Astrocyte of the spinal cord (primary cell): ENCODE data around the gene RABEPK.
"Not testable (repeated sequence)": the region's sequence is repeated elsewhere in the genome, so short reads cannot be mapped to it uniquely, and the experiment has no call there.

Source experiments
- DNase-seq: peaks from one replicate; pipeline ENCODE4 v3.0.0; 2011; ENCODE audit warnings: low read depth, low spot score
- H3K4me3 ChIP-seq: 2 replicates; pipeline ENCODE4 v1.5.1; 2011; ENCODE audit warnings: low read depth, mild to moderate bottlenecking, low read length, moderate library complexity
- in situ Hi-C: cut with HindIII; loops from 2 replicates; pipeline ENCODE4 v1.10.0; 2017; ENCODE audit warnings: low sequenced_read_pairs
- TF ChIP-seq, protein P1 (sequence below): IDR thresholded peaks from 2 replicates; pipeline ENCODE4 v1.5.1; 2012; ENCODE audit warnings: low read depth, mild to moderate bottlenecking, low read length, inconsistent platforms

Gene RABEPK

DNA sequence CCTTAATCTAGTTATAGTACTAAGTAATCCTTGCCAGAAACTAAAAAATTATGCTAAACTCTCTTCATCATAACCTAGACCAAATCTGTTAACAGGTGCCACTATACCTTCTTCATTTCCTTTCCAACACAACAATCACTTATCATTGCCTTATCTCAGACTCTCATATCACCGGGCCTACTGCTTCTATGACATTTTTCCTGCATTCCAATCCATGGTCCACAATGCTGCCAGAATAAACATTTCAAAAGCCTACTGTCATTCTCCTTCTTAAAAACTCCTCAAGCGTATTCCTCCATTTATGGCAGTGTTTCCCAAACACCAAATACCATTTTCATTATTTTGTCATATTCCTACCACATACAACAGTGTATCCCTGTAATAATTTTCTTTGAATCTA lies 17.3 kb upstream of the RABEPK start:
- no peak overlapping the region for H3K4me3 ChIP-seq
- in situ Hi-C loops = no loop called here
- TF ChIP-seq, protein P1, sequence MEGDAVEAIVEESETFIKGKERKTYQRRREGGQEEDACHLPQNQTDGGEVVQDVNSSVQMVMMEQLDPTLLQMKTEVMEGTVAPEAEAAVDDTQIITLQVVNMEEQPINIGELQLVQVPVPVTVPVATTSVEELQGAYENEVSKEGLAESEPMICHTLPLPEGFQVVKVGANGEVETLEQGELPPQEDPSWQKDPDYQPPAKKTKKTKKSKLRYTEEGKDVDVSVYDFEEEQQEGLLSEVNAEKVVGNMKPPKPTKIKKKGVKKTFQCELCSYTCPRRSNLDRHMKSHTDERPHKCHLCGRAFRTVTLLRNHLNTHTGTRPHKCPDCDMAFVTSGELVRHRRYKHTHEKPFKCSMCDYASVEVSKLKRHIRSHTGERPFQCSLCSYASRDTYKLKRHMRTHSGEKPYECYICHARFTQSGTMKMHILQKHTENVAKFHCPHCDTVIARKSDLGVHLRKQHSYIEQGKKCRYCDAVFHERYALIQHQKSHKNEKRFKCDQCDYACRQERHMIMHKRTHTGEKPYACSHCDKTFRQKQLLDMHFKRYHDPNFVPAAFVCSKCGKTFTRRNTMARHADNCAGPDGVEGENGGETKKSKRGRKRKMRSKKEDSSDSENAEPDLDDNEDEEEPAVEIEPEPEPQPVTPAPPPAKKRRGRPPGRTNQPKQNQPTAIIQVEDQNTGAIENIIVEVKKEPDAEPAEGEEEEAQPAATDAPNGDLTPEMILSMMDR = no peak
- DNase-seq = no peak

GRCh38 chr9:125183561-125183960 lies 16.8 kb upstream of the RABEPK start:
- no peak for DNase-seq
- in situ Hi-C loops = no loop called here
- TF ChIP-seq, protein P1 = no peak
- no peak overlapping the region for H3K4me3 ChIP-seq

DNA sequence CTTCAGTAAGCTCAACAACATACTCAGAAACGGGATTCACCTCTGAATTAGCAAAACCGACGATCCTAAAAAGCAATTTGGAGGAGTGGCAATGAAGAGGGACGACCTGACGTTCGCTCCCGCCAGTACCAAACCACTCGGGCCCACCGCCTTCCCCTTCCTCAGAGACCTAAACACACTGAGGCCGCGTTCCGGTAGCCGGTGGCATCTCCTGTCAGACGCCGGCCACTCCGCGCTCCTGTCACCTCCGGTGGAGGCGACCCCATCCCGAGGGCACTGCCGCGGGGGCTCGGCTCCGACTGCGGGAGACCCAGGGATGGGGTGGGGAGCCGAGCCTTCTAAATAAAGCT lies 11.4 kb upstream of the RABEPK start:
- in situ Hi-C loops = no loop called here
- peak overlapping the region; percentile 100 for H3K4me3 ChIP-seq
- TF ChIP-seq, protein P1 = no peak
- no peak for DNase-seq

DNA sequence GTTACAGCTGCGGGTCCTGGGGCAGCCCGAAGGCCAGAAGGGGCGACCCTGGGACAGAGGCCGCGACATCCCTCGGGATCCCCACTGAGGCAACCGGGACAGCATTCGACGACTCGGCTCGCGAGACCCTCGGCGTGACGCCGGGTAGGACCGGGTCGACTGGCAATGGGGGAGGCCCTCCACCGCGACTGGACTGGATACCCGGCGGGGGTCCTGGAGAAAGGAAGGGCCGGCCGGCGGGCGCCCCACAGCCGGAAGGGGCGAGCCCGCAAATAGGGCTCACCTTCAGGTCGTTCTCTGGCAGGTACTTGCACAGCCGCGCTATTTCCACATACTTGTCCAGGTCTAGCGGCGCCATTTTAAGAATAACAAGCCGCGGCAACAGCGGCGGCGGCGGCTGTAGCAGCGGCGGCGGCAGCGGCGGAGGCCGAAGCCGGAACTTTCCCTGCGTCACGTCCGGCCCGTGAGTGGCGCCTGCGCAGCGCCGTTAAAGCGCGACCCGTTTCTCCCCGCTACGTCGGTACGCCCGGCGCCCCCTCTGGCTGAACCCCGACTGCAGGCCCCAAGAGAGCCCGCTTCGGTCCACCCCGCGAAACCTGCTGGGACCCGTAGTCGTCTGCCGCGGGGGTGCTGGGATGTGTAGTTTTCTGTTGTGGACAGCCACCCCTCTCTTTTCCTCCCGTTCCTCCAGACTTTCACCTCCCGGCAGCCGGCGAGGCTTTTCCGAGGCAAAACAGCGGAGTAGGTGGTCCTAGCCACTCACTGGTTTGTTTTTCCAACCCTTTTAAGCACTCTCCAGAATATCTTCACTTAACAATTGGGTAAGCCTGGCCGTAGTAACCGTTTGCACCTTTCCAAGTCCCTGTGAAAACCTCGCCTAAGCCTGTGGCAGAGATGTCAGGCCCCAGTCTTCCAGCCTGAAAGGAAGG lies 10.7 kb upstream of the RABEPK start, which contains the start of gene PPP6C:
Gene PPP6C, minus strand, starts transcription at position 443 of the 929 bp plus-strand sequence. Its CDS starts 85 bp downstream, at position 358.
- H3K4me3 ChIP-seq = peak within 1 kb of the TSS; percentile 100
- peak; percentile 98 for DNase-seq
- TF ChIP-seq, protein P1 = peak; percentile 72
- in situ Hi-C loops = no loop called here

GRCh38 chr9:125190361-125190801 lies 10.0 kb upstream of the RABEPK start:
- DNase-seq = no peak
- peak overlapping the region; percentile 100 for H3K4me3 ChIP-seq
- in situ Hi-C loops = no loop called here
- TF ChIP-seq, protein P1 = no peak

GRCh38 chr9:125194466-125194865 lies 5.9 kb upstream of the RABEPK start:
- DNase-seq, H3K4me3 ChIP-seq, in situ Hi-C loops: not testable (repeated sequence)

GRCh38 chr9:125195591-125195990 lies 4.8 kb upstream of the RABEPK start:
- in situ Hi-C loops, DNase-seq, H3K4me3 ChIP-seq: not testable (repeated sequence)
